Esophagus squamous epithelium (tissue), 4 donors: ENCODE measurements around the gene GALNS.

ENCODE experiments used
- CTCF ChIP-seq, 6 experiments: fragments of 450-650 bp in 4 of 6; fragments of 200-600 bp in 2 of 6; sonication (generic) in 2 of 6; IDR thresholded peaks; one replicate each; pipeline ENCODE4 v1.5.1; 2016 to 2019; ENCODE audit warnings: antibody characterized with exemption in 6 of 6, mild to moderate bottlenecking in 4 of 6, moderate library complexity in 4 of 6
- POLR2A ChIP-seq, 4 donors: fragments of 450-650 bp; IDR thresholded peaks; one replicate each; pipeline ENCODE4 v1.6.1; 2017; ENCODE audit warnings: antibody characterized with exemption in 4 of 4, mild to moderate bottlenecking in 4 of 4, moderate library complexity in 3 of 4

GRCh38 chr16:88811769-88812512, 44.8 kb downstream of the GALNS start, which contains the start of gene APRT:
- TF ChIP-seq CTCF (IDR thresholded peaks at IDR 0.05): peak in 5 of 6 experiments; percentile 8 to 39 (median 15)
- TF ChIP-seq POLR2A (IDR thresholded peaks at IDR 0.05): peak in 2 of 4 donors; percentile 15 to 82
